LNCAP (cell line): Measurements from ENCODE around the gene SLC4A2.
A peak's percentile ranks its signal among the peaks of the same experiment; 100 is the strongest.

Source experiments
- TF ChIP-seq, protein P1 (sequence below): fragments of 450-650 bp; IDR thresholded peaks from 2 replicates; pipeline ENCODE4 v1.5.1; 2017; ENCODE audit warnings: mild to moderate bottlenecking

Gene SLC4A2

GRCh38 chr7:151028131-151028947, 31.1 kb upstream of the SLC4A2 start, which contains the start of gene ABCB8:
ABCB8 (plus strand) TSS chr7:151028450; CDS start chr7:151028516, 66 bp downstream.
- TF ChIP-seq, protein P1, sequence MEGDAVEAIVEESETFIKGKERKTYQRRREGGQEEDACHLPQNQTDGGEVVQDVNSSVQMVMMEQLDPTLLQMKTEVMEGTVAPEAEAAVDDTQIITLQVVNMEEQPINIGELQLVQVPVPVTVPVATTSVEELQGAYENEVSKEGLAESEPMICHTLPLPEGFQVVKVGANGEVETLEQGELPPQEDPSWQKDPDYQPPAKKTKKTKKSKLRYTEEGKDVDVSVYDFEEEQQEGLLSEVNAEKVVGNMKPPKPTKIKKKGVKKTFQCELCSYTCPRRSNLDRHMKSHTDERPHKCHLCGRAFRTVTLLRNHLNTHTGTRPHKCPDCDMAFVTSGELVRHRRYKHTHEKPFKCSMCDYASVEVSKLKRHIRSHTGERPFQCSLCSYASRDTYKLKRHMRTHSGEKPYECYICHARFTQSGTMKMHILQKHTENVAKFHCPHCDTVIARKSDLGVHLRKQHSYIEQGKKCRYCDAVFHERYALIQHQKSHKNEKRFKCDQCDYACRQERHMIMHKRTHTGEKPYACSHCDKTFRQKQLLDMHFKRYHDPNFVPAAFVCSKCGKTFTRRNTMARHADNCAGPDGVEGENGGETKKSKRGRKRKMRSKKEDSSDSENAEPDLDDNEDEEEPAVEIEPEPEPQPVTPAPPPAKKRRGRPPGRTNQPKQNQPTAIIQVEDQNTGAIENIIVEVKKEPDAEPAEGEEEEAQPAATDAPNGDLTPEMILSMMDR, result peak; percentile 56

DNA sequence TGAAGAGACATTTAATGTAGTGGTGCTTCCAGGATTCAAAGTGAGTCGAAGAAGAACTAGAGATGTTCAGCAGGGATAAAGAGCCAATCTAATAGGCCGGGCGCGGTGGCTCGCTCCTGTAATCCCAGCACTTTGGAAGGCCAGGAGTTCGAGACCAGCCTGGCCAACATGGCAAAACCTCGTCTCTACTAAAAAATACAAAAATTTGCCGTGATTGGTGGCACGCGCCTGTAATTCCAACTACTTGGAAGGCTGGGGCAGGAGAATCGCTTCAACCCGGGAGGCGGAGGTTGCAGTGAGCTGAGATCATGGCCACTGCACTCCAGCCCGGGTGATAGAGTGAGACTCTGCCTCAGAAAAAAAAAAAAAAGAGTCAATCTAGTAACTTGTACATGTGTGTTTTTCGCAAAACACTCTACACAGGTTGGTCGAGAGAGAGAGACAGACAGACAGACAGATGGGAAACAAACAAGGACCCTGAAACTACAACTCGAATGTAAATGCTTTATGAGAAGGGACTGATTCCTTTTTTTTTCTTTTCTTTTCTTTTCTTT, 30.4 kb upstream of the SLC4A2 start:
- TF ChIP-seq, protein P1, result no peak

GRCh38 chr7:151031011-151031410, 28.4 kb upstream of the SLC4A2 start:
- TF ChIP-seq, protein P1, result no peak

DNA sequence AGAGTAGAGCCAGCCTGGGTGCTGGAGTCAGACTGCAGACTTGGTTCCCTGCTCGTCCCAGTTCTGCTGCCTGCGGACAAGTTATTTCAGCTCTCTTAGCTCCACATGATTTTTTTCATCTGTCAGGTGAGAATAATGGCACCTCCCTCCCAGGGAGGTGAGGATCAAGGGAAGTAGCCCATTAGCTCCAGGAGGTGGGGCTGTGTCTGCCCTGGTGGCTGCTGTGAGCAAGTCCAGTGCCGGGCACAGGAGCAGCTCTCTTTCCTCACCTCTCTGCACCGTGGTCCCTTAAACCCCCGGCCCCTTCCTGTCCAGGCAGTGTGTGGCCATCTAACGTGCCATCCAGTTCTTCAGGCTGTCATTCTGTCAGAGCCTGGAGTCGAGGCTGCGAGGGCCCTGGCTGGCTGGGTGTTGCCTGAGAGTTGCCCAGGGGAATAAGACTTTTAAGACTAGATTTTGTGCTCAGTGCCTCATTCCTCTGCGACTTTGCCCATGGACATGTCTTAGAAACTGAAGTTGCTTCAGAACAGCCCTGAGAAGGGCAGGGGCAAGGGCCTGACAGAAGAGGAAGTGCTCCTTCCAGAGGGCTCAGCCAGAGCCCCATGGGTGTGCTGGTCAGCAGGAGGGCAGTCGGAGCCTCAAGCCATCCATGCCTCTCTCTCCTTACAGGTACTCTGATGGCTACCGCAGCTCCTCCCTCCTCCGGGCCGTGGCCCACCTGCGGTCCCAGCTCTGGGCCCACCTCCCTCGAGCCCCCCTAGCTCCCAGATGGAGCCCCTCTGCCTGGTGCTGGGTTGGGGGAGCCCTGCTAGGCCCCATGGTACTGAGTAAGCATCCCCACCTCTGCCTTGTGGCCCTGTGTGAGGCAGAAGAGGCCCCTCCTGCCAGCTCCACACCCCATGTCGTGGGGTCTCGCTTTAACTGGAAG, 26.2 kb upstream of the SLC4A2 start:
- TF ChIP-seq, protein P1, result no peak

DNA sequence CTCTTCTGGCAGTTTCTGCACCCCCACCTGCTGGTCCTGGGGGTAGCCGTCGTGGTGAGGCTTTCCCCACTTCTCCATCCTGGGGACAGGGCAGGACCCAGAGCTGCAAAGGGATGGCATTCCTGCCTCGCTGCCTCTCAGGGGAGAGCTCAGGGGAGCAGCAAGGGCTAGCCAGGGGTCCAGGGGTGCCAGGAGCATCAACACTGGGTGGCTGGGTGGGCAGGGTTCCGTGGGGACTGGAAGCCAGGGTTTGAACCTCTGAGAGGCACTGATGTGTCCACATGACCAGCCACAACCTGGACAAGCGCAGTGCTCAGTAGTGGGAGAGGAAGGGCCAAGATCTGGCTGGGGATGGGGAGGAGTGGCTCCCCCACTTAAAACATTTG, 25.5 kb upstream of the SLC4A2 start:
- TF ChIP-seq, protein P1, result no peak

DNA sequence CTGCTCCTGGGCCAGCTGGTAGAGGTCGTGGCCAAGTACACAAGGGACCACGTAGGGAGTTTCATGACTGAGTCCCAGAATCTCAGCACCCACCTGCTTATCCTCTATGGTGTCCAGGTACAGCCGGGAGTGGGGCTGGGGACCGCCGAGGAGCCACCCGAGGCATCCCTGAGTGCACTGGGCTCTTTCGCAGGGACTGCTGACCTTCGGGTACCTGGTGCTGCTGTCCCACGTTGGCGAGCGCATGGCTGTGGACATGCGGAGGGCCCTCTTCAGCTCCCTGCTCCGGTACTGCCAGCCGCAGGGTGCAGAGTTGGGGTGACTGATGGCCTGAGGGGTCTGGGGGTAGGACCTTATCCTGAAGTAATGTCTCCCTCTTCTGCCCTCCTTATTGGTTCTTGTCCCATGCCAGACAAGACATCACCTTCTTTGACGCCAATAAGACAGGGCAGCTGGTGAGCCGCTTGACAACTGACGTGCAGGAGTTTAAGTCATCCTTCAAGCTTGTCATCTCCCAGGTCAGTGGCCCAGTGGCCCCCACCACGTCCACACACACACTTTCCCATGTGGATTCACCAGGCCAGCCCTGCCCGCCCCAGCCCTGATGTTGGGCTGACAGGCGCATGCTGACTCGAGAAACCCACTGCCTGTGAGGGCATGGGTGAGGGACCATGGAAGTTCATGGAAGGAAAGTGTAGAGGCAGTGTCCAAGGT, 24.9 kb upstream of the SLC4A2 start:
- TF ChIP-seq, protein P1, result no peak
